GM12801 (cell line): ENCODE data around the gene INAFM2.

Experiments used
- CTCF ChIP-seq: IDR thresholded peaks from one replicate; pipeline ENCODE4 v1.5.1; 2011; ENCODE audit warnings: control low read depth; ENCODE audit not compliant: insufficient read length; ENCODE audit errors: extremely low read depth

INAFM2 gene

GRCh38 chr15:40289140-40289775 is 34.2 kb upstream of the INAFM2 start:
- TF ChIP-seq CTCF: no peak

DNA sequence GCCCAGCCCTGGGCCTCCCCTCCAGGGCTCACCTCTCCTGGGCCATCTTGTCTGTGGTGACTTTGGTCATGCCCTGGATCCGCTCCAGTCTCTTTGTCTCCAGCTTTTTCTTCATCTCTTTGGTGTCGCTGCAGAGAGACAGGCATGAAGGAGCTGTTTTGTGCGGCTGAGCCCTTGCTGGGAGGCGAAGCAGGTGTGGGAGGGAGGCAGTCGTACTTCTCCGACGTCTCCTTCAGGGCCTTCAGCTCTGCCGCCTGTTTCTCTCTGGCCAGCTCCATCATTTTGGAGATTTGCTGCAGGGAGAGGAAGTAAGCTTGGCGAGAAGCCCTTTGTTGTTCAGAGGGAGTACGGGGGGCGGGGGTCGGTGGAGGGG is 33.0 kb upstream of the INAFM2 start:
- TF ChIP-seq CTCF: no peak

DNA sequence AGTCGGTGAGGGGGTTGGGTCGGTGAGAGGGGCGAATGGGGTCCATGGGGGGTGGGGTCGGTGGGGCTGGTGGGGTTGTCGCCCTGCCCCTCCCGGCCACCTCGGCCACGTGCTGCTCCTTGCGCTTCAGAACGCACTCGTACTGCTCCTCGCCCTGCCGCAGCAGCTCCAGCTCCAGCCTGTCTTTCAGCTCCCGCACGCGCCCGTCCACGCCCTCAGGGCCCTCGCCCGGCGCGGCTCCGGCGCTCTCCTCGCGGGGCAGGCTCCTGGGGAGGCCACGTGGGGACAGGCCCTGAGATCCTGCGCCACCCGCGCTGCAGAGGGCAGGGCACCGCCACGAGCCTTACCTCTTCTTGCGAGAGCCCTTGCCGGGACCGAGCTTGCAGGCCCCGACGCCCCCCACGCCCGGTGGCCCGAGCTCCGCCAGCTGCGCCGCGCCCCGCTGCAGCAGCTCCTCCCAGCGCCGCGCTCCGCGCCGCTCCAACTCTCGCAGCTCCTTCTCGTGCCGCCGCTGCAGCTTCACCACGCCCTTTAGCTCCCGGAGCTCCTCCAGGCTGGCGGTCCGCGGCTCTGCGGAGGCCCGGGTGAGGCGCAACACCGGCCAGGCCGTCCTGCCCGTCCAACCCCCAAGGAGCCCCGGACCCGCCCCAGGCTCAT is 32.4 kb upstream of the INAFM2 start:
- TF ChIP-seq CTCF: no peak

GRCh38 chr15:40292246-40292645 is 31.2 kb upstream of the INAFM2 start:
- no peak for TF ChIP-seq CTCF

DNA sequence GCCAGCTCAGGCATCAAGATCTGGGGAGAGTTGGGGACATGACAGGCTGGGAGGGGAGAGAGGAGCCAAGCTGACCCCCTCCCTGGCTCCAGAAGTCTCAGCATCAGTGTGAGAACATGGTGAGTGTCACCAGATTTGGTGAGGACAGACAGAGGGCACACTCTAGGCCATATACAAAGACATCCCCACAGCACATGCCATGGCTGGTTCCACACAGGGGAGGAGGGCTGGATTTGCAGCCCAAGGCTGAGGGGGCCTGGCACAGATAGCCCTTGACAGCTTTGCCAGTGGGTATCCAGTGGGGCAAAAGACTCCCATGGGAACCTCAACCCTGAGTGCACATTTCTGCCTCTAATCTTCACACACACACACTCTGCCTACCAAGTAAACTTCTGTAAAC is 30.5 kb upstream of the INAFM2 start:
- TF ChIP-seq CTCF: no peak

DNA sequence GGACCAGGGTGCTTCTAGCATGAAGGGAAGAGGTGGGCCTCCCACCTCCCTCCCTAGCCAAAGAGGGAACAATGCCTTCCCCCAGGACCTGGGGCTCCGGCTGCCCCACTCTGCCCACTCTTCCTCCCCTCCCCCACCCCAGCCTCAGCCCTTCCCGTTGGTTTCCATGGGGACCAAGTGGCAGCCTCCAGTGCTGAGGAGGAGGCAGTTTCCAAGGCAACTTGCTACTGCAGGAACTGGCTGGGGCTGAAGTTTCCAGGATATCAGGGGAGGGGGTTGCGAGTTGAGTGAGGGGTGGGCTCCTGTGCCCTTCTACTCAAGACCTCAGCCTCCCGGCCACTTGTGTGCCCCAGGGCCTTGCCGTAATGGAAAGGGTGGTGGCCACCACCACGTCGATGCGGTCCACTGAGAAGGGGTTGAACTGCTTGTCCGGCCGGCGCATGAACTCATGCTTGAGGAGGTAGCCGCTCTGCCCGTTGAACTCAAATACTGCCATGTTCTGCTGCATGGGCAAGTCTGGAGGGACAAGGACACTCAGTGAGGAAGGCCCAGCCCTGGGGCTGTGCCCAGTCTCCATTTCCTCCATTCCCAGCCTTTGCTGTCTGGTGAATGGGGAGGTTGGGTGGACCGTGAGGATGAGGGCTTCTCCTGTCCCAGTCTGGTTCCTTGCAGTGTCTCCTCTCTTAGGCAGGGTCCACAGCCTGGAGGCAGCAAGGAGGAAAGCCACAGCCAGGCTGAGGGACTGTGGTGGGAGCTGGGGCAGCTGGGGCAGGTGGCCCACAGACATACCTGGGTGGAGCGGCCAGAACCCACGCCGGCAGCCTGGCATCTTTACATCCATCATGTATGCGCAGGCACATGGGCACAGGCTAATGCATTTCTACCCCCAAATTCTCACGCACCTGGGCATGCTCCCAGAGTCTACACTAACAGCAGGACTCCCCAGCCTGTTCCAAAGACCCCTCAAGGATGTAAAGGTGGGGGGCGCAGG is 29.3 kb upstream of the INAFM2 start:
- TF ChIP-seq CTCF: no peak

- no peak for TF ChIP-seq CTCF
These were observed 28.2 kb upstream of the INAFM2 start for GRCh38 chr15:40295297-40295696.
